Measurements from ENCODE around the gene POMGNT1. TPM values are rescaled to one million over a fixed set of nuclear protein-coding genes. Genes with fewer than 3 reads are reported as not detected.

The POMGNT1 gene
- polyA plus RNA-seq, 1 donor (not counting 4 experiments of a cell fraction or from before 2014, with no cell fraction given), result 49.6 TPM

- DNase-seq (ENCODE audit: low read depth, low spot score) (peak; percentile 86), FAIRE-seq (peak; percentile 49)
- Histone ChIP-seq H3K9ac (ENCODE audit: control insufficient read depth, extremely low read depth, insufficient read depth, low read length) (peak overlapping the region; percentile 60), H4K20me1 (ENCODE audit: control insufficient read depth, extremely low read depth, insufficient read depth, low read length) (no peaks in the 10 kb centered on the region), H3K4me3 (ENCODE audit: control insufficient read depth in 2 of 3, extremely low read depth in 1 of 3, insufficient read depth in 2 of 3, low read depth in 1 of 3, low read length in 3 of 3) (peak overlapping the region; percentile 52 to 60 (median 54)), H3K9me3 (ENCODE audit: control insufficient read depth, low read depth, low read length) (no peaks in the 10 kb centered on the region), H3K36me3 (ENCODE audit: control insufficient read depth in 2 of 2, extremely low read depth in 1 of 2, insufficient read depth in 2 of 2, low read length in 2 of 2) (peaks cover 8% of the 10 kb centered on the region in 2 experiments), H3K4me2 (ENCODE audit: control insufficient read depth, extremely low read depth, insufficient read depth, low read depth, low read length) (peak overlapping the region; percentile 92), H3K9me1 (ENCODE audit: control insufficient read depth, extremely low read depth, insufficient read depth, low read length) (no peaks in the 10 kb centered on the region), H3K79me2 (ENCODE audit: control insufficient read depth, insufficient read depth, low read length) (peaks cover 2% of the 10 kb centered on the region), H2AFZ (ENCODE audit: control insufficient read depth, low read length) (peak overlapping the region; percentile 45), H3K27ac (ENCODE audit: control insufficient read depth, insufficient read depth, low read length) (peak overlapping the region; percentile 80), H3K4me1 (ENCODE audit: control insufficient read depth, extremely low read depth, insufficient read depth, low read length) (peaks cover 58% of the 10 kb centered on the region), H3K27me3 (ENCODE audit: control insufficient read depth, extremely low read depth, insufficient read depth, low read length) (no peaks in the 10 kb centered on the region)
- TF ChIP-seq EZH2 (IDR thresholded peaks at IDR 0.05; ENCODE audit: low read length), result no peak
- peak; percentile 42 to 96 (median 55) for TF ChIP-seq CTCF (optimal IDR thresholded peaks at IDR 0.05 in 1 of 3, IDR thresholded peaks at IDR 0.05 in 1 of 3, conservative IDR thresholded peaks at IDR 0.05 in 1 of 3; ENCODE audit: extremely low read depth in 1 of 3, insufficient read depth in 2 of 3, low read length in 3 of 3)
- dilution Hi-C loops (cut with MboI; ENCODE audit: extremely low pct_ligation_motif_present, low sequenced_read_pairs), result loop anchor here (25.0 kb wide), 1 partner anchor 143 kb away; no protein-coding TSS in a partner anchor
These were observed 18.1 kb downstream of the POMGNT1 start for GRCh38 chr1:46180082-46180616.

DNA sequence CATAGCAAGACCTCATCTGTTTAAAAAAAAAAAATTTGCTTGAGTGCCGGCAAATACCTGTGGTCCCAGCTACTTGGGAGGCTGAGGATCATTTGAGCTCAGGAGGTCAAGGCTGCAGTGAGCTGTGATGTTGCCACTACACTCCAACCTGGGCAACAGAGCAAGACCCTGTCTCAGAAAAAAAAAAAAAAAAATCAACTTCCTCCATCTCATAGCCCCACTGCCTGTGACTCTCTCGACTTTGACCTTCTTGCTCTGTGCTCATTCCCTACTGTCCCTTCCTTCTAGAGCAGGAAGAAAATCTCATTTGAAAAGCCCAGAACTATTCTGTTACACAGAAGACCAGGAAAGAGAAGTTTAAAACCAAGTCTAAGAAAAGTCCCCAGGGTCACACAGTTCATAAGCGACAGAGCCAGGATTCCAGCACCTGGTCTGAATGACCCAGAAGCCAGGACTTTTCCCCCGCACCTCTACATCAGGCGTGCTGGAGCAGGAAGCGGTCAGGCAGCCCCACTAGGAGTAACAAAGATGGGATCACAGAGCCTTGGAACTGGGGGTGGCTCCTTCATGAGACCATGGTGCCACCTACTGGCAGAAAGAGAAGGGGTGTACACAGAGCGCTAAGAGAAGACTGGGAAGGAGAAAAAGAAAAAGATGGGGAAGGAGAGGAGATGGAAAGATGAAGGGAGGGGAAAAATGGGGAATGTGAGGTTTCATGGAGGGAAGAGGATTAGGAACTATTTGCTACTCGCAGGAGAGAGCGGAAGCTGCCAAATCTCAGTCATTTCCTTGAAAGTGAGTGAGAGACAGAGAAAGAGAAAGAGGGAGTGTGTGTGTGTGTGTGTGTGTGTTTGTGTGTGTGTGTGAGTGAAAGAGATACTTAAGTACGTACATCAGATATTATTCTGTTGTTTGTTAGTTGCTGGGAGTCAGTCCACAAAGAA, 18.8 kb downstream of the POMGNT1 start:
- no peaks in the 10 kb centered on the region for H3K27me3 ChIP-seq (ENCODE audit: control insufficient read depth, extremely low read depth, insufficient read depth, low read length)
- DNase-seq (ENCODE audit: low read depth, low spot score), result peak; percentile 61
- no peaks in the 10 kb centered on the region for H4K20me1 ChIP-seq (ENCODE audit: control insufficient read depth, extremely low read depth, insufficient read depth, low read length)
- peak overlapping the region; percentile 80 for H3K27ac ChIP-seq (ENCODE audit: control insufficient read depth, insufficient read depth, low read length)
- H3K36me3 ChIP-seq (ENCODE audit: control insufficient read depth in 2 of 2, extremely low read depth in 1 of 2, insufficient read depth in 2 of 2, low read length in 2 of 2), result peaks cover under 1 to 5% of the 10 kb centered on the region in 2 experiments
- no peaks in the 10 kb centered on the region for H3K9me1 ChIP-seq (ENCODE audit: control insufficient read depth, extremely low read depth, insufficient read depth, low read length)
- H3K4me2 ChIP-seq (ENCODE audit: control insufficient read depth, extremely low read depth, insufficient read depth, low read depth, low read length), result peak overlapping the region; percentile 92
- no peaks in the 10 kb centered on the region for H3K9me3 ChIP-seq (ENCODE audit: control insufficient read depth, low read depth, low read length)
- H3K4me1 ChIP-seq (ENCODE audit: control insufficient read depth, extremely low read depth, insufficient read depth, low read length), result peaks cover 54% of the 10 kb centered on the region
- H2AFZ ChIP-seq (ENCODE audit: control insufficient read depth, low read length), result peak overlapping the region; percentile 73
- peak overlapping the region in 1 of 3 experiments; percentile 23 for H3K4me3 ChIP-seq (ENCODE audit: control insufficient read depth in 2 of 3, extremely low read depth in 1 of 3, insufficient read depth in 2 of 3, low read depth in 1 of 3, low read length in 3 of 3)
- TF ChIP-seq EZH2 (IDR thresholded peaks at IDR 0.05; ENCODE audit: low read length) (no peak), CTCF (optimal IDR thresholded peaks at IDR 0.05 in 1 of 3, IDR thresholded peaks at IDR 0.05 in 1 of 3, conservative IDR thresholded peaks at IDR 0.05 in 1 of 3; ENCODE audit: extremely low read depth in 1 of 3, insufficient read depth in 2 of 3, low read length in 3 of 3) (peak; percentile 74 to 92 (median 88))
- H3K9ac ChIP-seq (ENCODE audit: control insufficient read depth, extremely low read depth, insufficient read depth, low read length), result peak overlapping the region; percentile 24
- dilution Hi-C loops (cut with MboI; ENCODE audit: extremely low pct_ligation_motif_present, low sequenced_read_pairs), result loop anchor here (25.0 kb wide), 1 partner anchor 142 kb away; no protein-coding TSS in a partner anchor
- peak; percentile 67 for FAIRE-seq
- H3K79me2 ChIP-seq (ENCODE audit: control insufficient read depth, insufficient read depth, low read length), result peaks cover under 1% of the 10 kb centered on the region
